IMR-90 (cell line): ENCODE results near the gene EML6. TPM values are rescaled to one million over a fixed set of nuclear protein-coding genes. Genes with fewer than 3 reads are reported as not detected.

Experiments
- ATAC-seq: fragments of 200-7000 bp; cut with Tn5 transposase; 2 replicates; pipeline ENCODE4 v1.9.1; 2020; ENCODE audit warnings: low read depth, mild to moderate bottlenecking, moderate library complexity
- BruUV-seq: library from RNA; stranded (reverse); fragments of 400-500 nt; replicated peaks from 2 replicates; lab custom pipeline; 2021; lab: Mats Ljungman, UMichigan
- CTCF ChIA-PET: fragments of 300-600 bp; formaldehyde crosslinking; extraction: SDS; loops from one replicate; lab custom pipeline; 2021; ENCODE audit warnings: antibody characterized with exemption; lab: Yijun Ruan, JAX
- POLR2A ChIA-PET: fragments of 300-600 bp; sonication (Branson Sonifier 250); formaldehyde crosslinking; loops from one replicate; lab custom pipeline; 2022; ENCODE audit warnings: antibody characterized with exemption; ENCODE audit not compliant: unreplicated experiment; lab: Charles Lee
- DNase-seq: peaks from one replicate; pipeline ENCODE4 v3.0.0; 2013
- H2AFZ ChIP-seq: replicated peaks from 2 replicates; pipeline ENCODE3; 2013; ENCODE audit warnings: low read length, mild to moderate bottlenecking; ENCODE audit not compliant: poor library complexity
- H2AK5ac ChIP-seq: 2 replicates; pipeline ENCODE4 v1.6.1; 2013; ENCODE audit warnings: low read depth, low read length, inconsistent platforms
- H2AK9ac ChIP-seq: replicated peaks from 2 replicates; pipeline ENCODE3; 2013; ENCODE audit warnings: mild to moderate bottlenecking, low read depth, low read length, moderate library complexity; ENCODE audit not compliant: poor library complexity
- H2BK120ac ChIP-seq: 2 replicates; pipeline ENCODE4 v1.6.1; 2013; ENCODE audit warnings: low read depth, low read length, inconsistent platforms
- H2BK15ac ChIP-seq: 3 replicates; pipeline ENCODE4 v1.6.1; 2013; ENCODE audit warnings: low read depth, low read length, inconsistent platforms
- H2BK20ac ChIP-seq: 2 replicates; pipeline ENCODE4 v1.6.1; 2013; ENCODE audit warnings: low read depth, mild to moderate bottlenecking, inconsistent platforms, low read length, moderate library complexity
- H2BK5ac ChIP-seq: 2 replicates; pipeline ENCODE4 v1.6.1; 2013; ENCODE audit warnings: mild to moderate bottlenecking, low read depth, low read length, inconsistent platforms; ENCODE audit not compliant: poor library complexity, severe bottlenecking
- H3K14ac ChIP-seq: replicated peaks from 2 replicates; pipeline ENCODE4 v1.6.1; 2013; ENCODE audit warnings: low read depth, low read length, inconsistent platforms
- H3K18ac ChIP-seq: 2 replicates; pipeline ENCODE4 v1.6.1; 2013; ENCODE audit warnings: low read depth, low read length, control low read depth
- H3K23ac ChIP-seq: 2 replicates; pipeline ENCODE4 v1.6.1; 2013; ENCODE audit warnings: low read depth, low read length, inconsistent platforms
- H3K27ac ChIP-seq: 2 replicates; pipeline ENCODE4 v1.5.1; 2013; ENCODE audit warnings: mild to moderate bottlenecking, control low read depth, low read length; ENCODE audit not compliant: insufficient read depth
- H3K27me3 ChIP-seq: 2 replicates; pipeline ENCODE4 v1.6.1; 2013; ENCODE audit warnings: low read length; ENCODE audit not compliant: control insufficient read depth, insufficient read depth
- H3K36me3 ChIP-seq: 2 replicates; pipeline ENCODE4 v1.6.1; 2013; ENCODE audit warnings: low read length, mixed read lengths; ENCODE audit not compliant: control insufficient read depth, insufficient read depth
- H3K4ac ChIP-seq: 2 replicates; pipeline ENCODE4 v1.6.1; 2013; ENCODE audit warnings: low read depth, low read length, inconsistent platforms
- H3K4me1 ChIP-seq: 2 replicates; pipeline ENCODE4 v1.6.1; 2013; ENCODE audit warnings: low read length, mixed read lengths; ENCODE audit not compliant: control insufficient read depth, insufficient read depth
- H3K4me2 ChIP-seq: 2 replicates; pipeline ENCODE4 v1.6.1; 2013; ENCODE audit warnings: low read depth, mild to moderate bottlenecking, control low read depth, low read length, moderate library complexity
- H3K4me3 ChIP-seq: 2 replicates; pipeline ENCODE4 v1.5.1; 2013; ENCODE audit warnings: low read depth, mild to moderate bottlenecking, control low read depth, low read length, moderate library complexity; ENCODE audit not compliant: insufficient read depth
- H3K56ac ChIP-seq: 2 replicates; pipeline ENCODE4 v1.6.1; 2013; ENCODE audit warnings: low read length, inconsistent platforms; ENCODE audit not compliant: insufficient read depth; ENCODE audit errors: extremely low read depth
- H3K79me1 ChIP-seq, 2 experiments: 2 replicates each; pipeline ENCODE4 v1.6.1; 2013; ENCODE audit warnings: low read length in 2 of 2, inconsistent platforms in 1 of 2, low read depth in 1 of 2
- H3K9ac ChIP-seq: 2 replicates; pipeline ENCODE4 v1.6.1; 2013; ENCODE audit warnings: low read depth, low read length, control low read depth
- H3K9me1 ChIP-seq: 2 replicates; pipeline ENCODE4 v1.6.1; 2013; ENCODE audit warnings: low read length, inconsistent platforms; ENCODE audit not compliant: insufficient read depth
- H3K9me3 ChIP-seq: 2 replicates; pipeline ENCODE4 v1.6.1; 2013; ENCODE audit warnings: low read length; ENCODE audit not compliant: control insufficient read depth, insufficient read depth
- H4K20me1 ChIP-seq: 2 replicates; pipeline ENCODE4 v1.6.1; 2013; ENCODE audit warnings: low read length, inconsistent platforms; ENCODE audit not compliant: insufficient read depth
- H4K5ac ChIP-seq: 2 replicates; pipeline ENCODE4 v1.6.1; 2013; ENCODE audit warnings: mild to moderate bottlenecking, low read depth, low read length, control low read depth
- H4K8ac ChIP-seq, 2 experiments: 2 replicates each; pipeline ENCODE4 v1.6.1; 2013; ENCODE audit warnings: low read depth in 2 of 2, low read length in 2 of 2, control low read depth in 1 of 2, inconsistent platforms in 1 of 2
- H4K91ac ChIP-seq: 2 replicates; pipeline ENCODE4 v1.6.1; 2013; ENCODE audit warnings: low read depth, low read length, inconsistent platforms; ENCODE audit not compliant: insufficient read depth
- MAZ ChIP-seq: IDR thresholded peaks from 2 replicates; pipeline ENCODE4 v1.6.1; 2012; ENCODE audit warnings: low read depth, mild to moderate bottlenecking, low read length, improper control_type of control experiment, moderate library complexity, borderline replicate concordance
- RAD21 ChIP-seq: IDR thresholded peaks from 2 replicates; pipeline ENCODE4 v1.6.1; 2012; ENCODE audit warnings: low read length, improper control_type of control experiment
- RCOR1 ChIP-seq: IDR thresholded peaks from 2 replicates; pipeline ENCODE4 v1.6.1; 2012; ENCODE audit warnings: mild to moderate bottlenecking, low read length, improper control_type of control experiment; ENCODE audit not compliant: insufficient replicate concordance
- SMC3 ChIP-seq: fragments of 150-350 bp; IDR thresholded peaks from 2 replicates; pipeline ENCODE4 v1.6.1; 2016; ENCODE audit warnings: low read depth, mild to moderate bottlenecking, antibody characterized with exemption, low read length, moderate library complexity
- WGBS, 2 experiments: methylation state at CpG; one replicate each; pipeline versions ENCODE4 v1.1.5 to v1.1.7; 2013; ENCODE audit warnings: missing lambda C conversion rate in 2 of 2; ENCODE audit not compliant: insufficient read length in 1 of 2; ENCODE audit errors: extremely low coverage in 2 of 2; 5-methylcytosine and 5-hydroxymethylcytosine counted together
- dilution Hi-C: fragments of 300-500 bp; cut with HindIII; formaldehyde crosslinking; loops from one replicate; pipeline ENCODE4 v1.14.3; 2018; ENCODE audit warnings: low sequenced_read_pairs; ENCODE audit not compliant: unreplicated experiment
- in situ Hi-C: fragments of 300-500 bp; cut with MboI; formaldehyde crosslinking; loops from 3 replicates; pipeline ENCODE4 v1.14.3; 2019; ENCODE audit warnings: low sequenced_read_pairs, inconsistent platforms, mixed read lengths
- intact Hi-C: fragments of 100-400 bp; cut with micrococcal nuclease; formaldehyde crosslinking; loops from 2 replicates; pipeline ENCODE4 v1.10.0; 2022
- polyA plus RNA-seq, 3 experiments: library from polyadenylated mRNA; depleted of rRNA; stranded (reverse); fragments of >200 nt; gene quantifications; 2 replicates each; pipeline ENCODE4 v1.2.3, GENCODE V29; 2012; ENCODE audit warnings: low replicate concordance in 1 of 3
- total RNA-seq: library from RNA; depleted of rRNA; stranded (reverse); fragments of >200 nt; gene quantifications from 2 replicates; pipeline ENCODE4 v1.2.3, GENCODE V29; 2012
- TF ChIP-seq, protein P1 (sequence below): conservative IDR thresholded peaks from 2 replicates; pipeline ENCODE4 v1.5.1; 2012; ENCODE audit warnings: mild to moderate bottlenecking, low read depth, low read length, improper control_type of control experiment

Gene EML6
- total and polyA plus RNA-seq, 2 of the 4 experiments (the other 2 are of a cell fraction): 0.18 to 0.19 TPM

DNA sequence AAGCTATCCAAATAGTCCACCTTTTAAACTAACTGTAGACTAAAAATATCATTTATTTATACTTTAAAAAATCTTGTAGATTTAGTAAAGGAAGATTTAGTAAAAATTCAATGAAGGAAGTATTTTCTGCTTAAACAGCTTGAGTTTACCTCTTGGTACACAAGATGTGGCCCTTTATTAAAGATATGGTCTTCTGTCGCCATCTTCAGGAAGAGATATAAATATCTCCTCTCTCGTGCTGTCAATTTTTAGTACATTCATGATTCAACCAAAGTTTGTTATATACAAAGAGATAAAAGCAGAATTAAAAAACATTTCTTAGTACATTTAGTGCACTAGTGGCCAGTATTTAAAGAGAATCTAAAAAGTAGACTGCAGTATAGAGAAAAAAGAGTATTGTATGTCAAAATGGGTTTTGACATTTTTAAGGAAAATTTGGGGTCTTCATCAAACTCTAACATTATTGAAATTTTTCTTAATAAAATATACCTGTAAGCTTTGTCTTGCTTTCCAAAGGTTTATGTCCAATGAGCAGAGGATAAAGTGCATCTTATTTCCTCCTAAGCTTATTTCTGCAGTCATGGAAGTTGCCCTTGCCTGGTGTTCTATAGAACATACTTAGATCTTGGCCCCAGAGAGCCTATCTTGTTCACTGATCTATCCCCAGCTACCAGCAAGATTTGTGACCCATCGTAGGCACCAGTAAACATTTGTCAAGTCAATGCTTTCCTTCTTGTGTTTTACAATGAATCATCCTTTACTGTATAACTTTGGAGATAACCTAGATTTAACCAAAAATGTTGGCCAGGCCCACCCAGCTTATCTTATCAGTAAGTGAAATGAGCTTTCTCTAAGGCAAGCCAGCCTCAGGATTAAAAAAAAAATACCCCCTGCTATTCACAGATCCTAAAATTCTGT lies 18.5 kb upstream of the EML6 start:
- no peak overlapping the region for H3K4me3 ChIP-seq
- dilution Hi-C loops (no loop called here), in situ Hi-C loops (loop anchor here (10.0 kb wide), 3 partner anchors 180 to 590 kb away; partner anchors contain the start of gene ACYP2), intact Hi-C loops (loop anchor here (1.0 to 5.0 kb wide), 8 partner anchors 40 to 598 kb away; partner anchors contain the start of genes ACYP2 and SPTBN1)
- WGBS, 2 experiments: no CpG with 5 or more reads among the region's 3 CpGs
- H3K27me3 ChIP-seq: peaks cover 15% of the 10 kb centered on the region
- no peak overlapping the region for H3K4ac ChIP-seq
- H3K9ac ChIP-seq: no peak overlapping the region
- CTCF ChIA-PET: interaction anchor here (0.6 to 2.5 kb wide), 17 partner anchors 9 to 1242 kb away, joined by 3 to 13 read pairs (median 3); no protein-coding TSS in a partner anchor
- no peak overlapping the region for H3K14ac ChIP-seq
- no peak overlapping the region for H3K27ac ChIP-seq
- H3K18ac ChIP-seq: no peak overlapping the region
- H4K91ac ChIP-seq: no peak overlapping the region
- no peaks in the 10 kb centered on the region; the same call in 1 of the 2 replicates for H3K4me1 ChIP-seq
- H4K5ac ChIP-seq: no peak overlapping the region
- H2AK9ac ChIP-seq: no peak overlapping the region
- H3K9me1 ChIP-seq: no peaks in the 10 kb centered on the region
- no peak overlapping the region for H3K23ac ChIP-seq
- no peak overlapping the region for H3K56ac ChIP-seq
- no peak overlapping the region for H2BK120ac ChIP-seq
- DNase-seq: peak; percentile 77
- no peaks in the 10 kb centered on the region for H3K36me3 ChIP-seq
- H2AFZ ChIP-seq: no peak overlapping the region
- H4K20me1 ChIP-seq: no peaks in the 10 kb centered on the region
- ATAC-seq: peak; percentile 87
- no peaks in the 10 kb centered on the region for H3K9me3 ChIP-seq
- H4K8ac ChIP-seq: no peak overlapping the region
- no peak overlapping the region for H2BK15ac ChIP-seq
- no peak overlapping the region for H3K4me2 ChIP-seq
- no peak overlapping the region for H2BK5ac ChIP-seq
- H3K79me1 ChIP-seq: no peaks in the 10 kb centered on the region
- BruUV-seq: no TSS peak
- TF ChIP-seq RCOR1 (no peak), MAZ (no peak), RAD21 (peak; percentile 85), SMC3 (peak; percentile 88)
- TF ChIP-seq, protein P1, sequence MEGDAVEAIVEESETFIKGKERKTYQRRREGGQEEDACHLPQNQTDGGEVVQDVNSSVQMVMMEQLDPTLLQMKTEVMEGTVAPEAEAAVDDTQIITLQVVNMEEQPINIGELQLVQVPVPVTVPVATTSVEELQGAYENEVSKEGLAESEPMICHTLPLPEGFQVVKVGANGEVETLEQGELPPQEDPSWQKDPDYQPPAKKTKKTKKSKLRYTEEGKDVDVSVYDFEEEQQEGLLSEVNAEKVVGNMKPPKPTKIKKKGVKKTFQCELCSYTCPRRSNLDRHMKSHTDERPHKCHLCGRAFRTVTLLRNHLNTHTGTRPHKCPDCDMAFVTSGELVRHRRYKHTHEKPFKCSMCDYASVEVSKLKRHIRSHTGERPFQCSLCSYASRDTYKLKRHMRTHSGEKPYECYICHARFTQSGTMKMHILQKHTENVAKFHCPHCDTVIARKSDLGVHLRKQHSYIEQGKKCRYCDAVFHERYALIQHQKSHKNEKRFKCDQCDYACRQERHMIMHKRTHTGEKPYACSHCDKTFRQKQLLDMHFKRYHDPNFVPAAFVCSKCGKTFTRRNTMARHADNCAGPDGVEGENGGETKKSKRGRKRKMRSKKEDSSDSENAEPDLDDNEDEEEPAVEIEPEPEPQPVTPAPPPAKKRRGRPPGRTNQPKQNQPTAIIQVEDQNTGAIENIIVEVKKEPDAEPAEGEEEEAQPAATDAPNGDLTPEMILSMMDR: peak; percentile 81
- no peak overlapping the region for H2AK5ac ChIP-seq
- H2BK20ac ChIP-seq: no peak overlapping the region
- POLR2A ChIA-PET: interaction anchor here (0.7 to 1.2 kb wide), 2 partner anchors 39 to 180 kb away, joined by 3 to 5 read pairs; no protein-coding TSS in a partner anchor
